Nephron progenitor cell (in vitro differentiated cells): ENCODE measurements around the gene RRP1B.

ENCODE experiments used
- DNase-seq: peaks from one replicate; pipeline ENCODE4 v3.0.0; 2021
- H3K27ac Mint-ChIP-seq: 2 replicates; pipeline ENCODE4 v1.8.0; 2021; ENCODE audit warnings: mild to moderate bottlenecking, moderate library complexity, mixed read lengths
- H3K27me3 Mint-ChIP-seq: 2 replicates; pipeline ENCODE4 v1.8.0; 2021; ENCODE audit warnings: mild to moderate bottlenecking, low read depth, mixed read lengths; ENCODE audit not compliant: poor library complexity
- H3K36me3 Mint-ChIP-seq: 2 replicates; pipeline ENCODE4 v1.8.0; 2021; ENCODE audit warnings: low read depth, mixed read lengths
- H3K4me1 Mint-ChIP-seq: 2 replicates; pipeline ENCODE4 v1.8.0; 2021; ENCODE audit warnings: mixed read lengths
- H3K4me3 Mint-ChIP-seq: 2 replicates; pipeline ENCODE4 v1.8.0; 2021; ENCODE audit warnings: mild to moderate bottlenecking, moderate library complexity, mixed read lengths
- H3K9me3 Mint-ChIP-seq: 2 replicates; pipeline ENCODE4 v1.8.0; 2021; ENCODE audit warnings: mild to moderate bottlenecking, moderate library complexity, mixed read lengths
- CTCF ChIP-seq: fragments of 200-600 bp; sonication (generic); IDR thresholded peaks from 2 replicates; pipeline ENCODE4 v1.5.0; 2021; ENCODE audit warnings: antibody characterized with exemption

The RRP1B gene

GRCh38 chr21:43637530-43638158 lies 21.7 kb upstream of the RRP1B start:
- H3K27me3 Mint-ChIP-seq = no peaks in the 10 kb centered on the region
- no peaks in the 10 kb centered on the region for H3K9me3 Mint-ChIP-seq
- DNase-seq = no peak
- no peak overlapping the region for H3K4me3 Mint-ChIP-seq
- H3K27ac Mint-ChIP-seq = peak overlapping the region; percentile 32
- H3K4me1 Mint-ChIP-seq = no peaks in the 10 kb centered on the region
- peaks cover 16% of the 10 kb centered on the region for H3K36me3 Mint-ChIP-seq
- TF ChIP-seq CTCF = no peak

GRCh38 chr21:43639470-43640353 lies 19.6 kb upstream of the RRP1B start:
- Mint-ChIP-seq H3K36me3 (peaks cover 10% of the 10 kb centered on the region), H3K4me3 (no peak overlapping the region), H3K27me3 (no peaks in the 10 kb centered on the region), H3K4me1 (peaks cover 15% of the 10 kb centered on the region), H3K9me3 (no peaks in the 10 kb centered on the region), H3K27ac (no peak overlapping the region)
- TF ChIP-seq CTCF = no peak
- DNase-seq = no peak

GRCh38 chr21:43640400-43640799 lies 19.0 kb upstream of the RRP1B start:
- Mint-ChIP-seq H3K36me3 (peaks cover 10% of the 10 kb centered on the region), H3K4me3 (no peak overlapping the region), H3K27me3 (no peaks in the 10 kb centered on the region), H3K27ac (no peak overlapping the region), H3K9me3 (no peaks in the 10 kb centered on the region), H3K4me1 (peaks cover 20% of the 10 kb centered on the region)
- DNase-seq = no peak
- TF ChIP-seq CTCF = no peak

- Mint-ChIP-seq H3K36me3 (peaks cover 4% of the 10 kb centered on the region), H3K27ac (no peak overlapping the region), H3K4me3 (no peak overlapping the region), H3K27me3 (no peaks in the 10 kb centered on the region), H3K9me3 (no peaks in the 10 kb centered on the region), H3K4me1 (peaks cover 30% of the 10 kb centered on the region)
- TF ChIP-seq CTCF = no peak
- DNase-seq = no peak
Observed at GRCh38 chr21:43643193-43643592, 16.2 kb upstream of the RRP1B start.

GRCh38 chr21:43644071-43644470 lies 15.3 kb upstream of the RRP1B start:
- no peak for TF ChIP-seq CTCF
- Mint-ChIP-seq H3K4me1 (peaks cover 30% of the 10 kb centered on the region), H3K27ac (no peak overlapping the region), H3K4me3 (no peak overlapping the region), H3K36me3 (peaks cover 4% of the 10 kb centered on the region), H3K27me3 (no peaks in the 10 kb centered on the region), H3K9me3 (no peaks in the 10 kb centered on the region)
- no peak for DNase-seq
